A673 (cell line): Measurements from ENCODE around the gene EPPIN.

Experiments
- CTCF ChIP-seq: fragments of 300-800, 200-600 bp; sonication (generic); conservative IDR thresholded peaks from 2 replicates; pipeline ENCODE4 v1.5.1; 2017; ENCODE audit warnings: low read depth, mild to moderate bottlenecking, antibody characterized with exemption, low read length, moderate library complexity, mixed read lengths
- EZH2 ChIP-seq: fragments of 200-600 bp; sonication (generic); IDR thresholded peaks from 2 replicates; pipeline ENCODE4 v1.6.1; 2017; ENCODE audit warnings: borderline replicate concordance, low read depth, mild to moderate bottlenecking, mixed read lengths, antibody characterized with exemption, low read length; ENCODE audit not compliant: poor library complexity, severe bottlenecking

- TF ChIP-seq CTCF (no peak), EZH2 (no peak)
Observed at GRCh38 chr20:45495501-45495941, 51.7 kb downstream of the EPPIN start.
